Measurements from ENCODE around the gene SCN7A. TPM values are rescaled to one million over a fixed set of nuclear protein-coding genes. Genes with fewer than 3 reads are reported as not detected.
"Not testable (repeated sequence)": the region's sequence is repeated elsewhere in the genome, so short reads cannot be mapped to it uniquely, and the experiment has no call there.

SCN7A gene
- total RNA-seq, 1 experiment from 2014 or later = 0.07 TPM

DNA sequence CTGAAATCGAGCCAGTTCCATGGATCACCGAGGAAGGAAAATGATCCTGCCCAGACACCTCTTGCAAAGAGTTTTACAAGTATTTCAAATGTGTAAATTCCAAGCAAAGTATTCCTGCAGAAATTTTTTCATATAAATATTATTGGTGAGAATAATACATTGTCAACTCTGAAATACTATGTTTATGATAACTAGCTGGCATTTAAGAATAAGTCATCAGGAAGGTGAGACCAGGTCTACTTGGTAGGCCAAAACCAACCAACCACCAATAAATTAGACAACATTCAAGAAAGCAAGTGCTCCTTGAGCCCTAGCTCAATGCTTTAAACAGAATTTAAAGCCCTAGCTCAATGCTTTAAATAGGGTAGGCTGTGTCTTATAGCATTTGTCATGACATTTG lies 21.7 kb downstream of the SCN7A start:
- no peak overlapping the region for H3K4me3 ChIP-seq (ENCODE audit: insufficient read depth, low read depth, low read length)
- H3K27me3 ChIP-seq (ENCODE audit: control insufficient read depth, insufficient read depth, low read length) = no peaks in the 10 kb centered on the region
- DNase-seq = no peak
- no peaks in the 10 kb centered on the region for H3K36me3 ChIP-seq (replicated peaks; ENCODE audit: control insufficient read depth, insufficient read depth, low read length)

DNA sequence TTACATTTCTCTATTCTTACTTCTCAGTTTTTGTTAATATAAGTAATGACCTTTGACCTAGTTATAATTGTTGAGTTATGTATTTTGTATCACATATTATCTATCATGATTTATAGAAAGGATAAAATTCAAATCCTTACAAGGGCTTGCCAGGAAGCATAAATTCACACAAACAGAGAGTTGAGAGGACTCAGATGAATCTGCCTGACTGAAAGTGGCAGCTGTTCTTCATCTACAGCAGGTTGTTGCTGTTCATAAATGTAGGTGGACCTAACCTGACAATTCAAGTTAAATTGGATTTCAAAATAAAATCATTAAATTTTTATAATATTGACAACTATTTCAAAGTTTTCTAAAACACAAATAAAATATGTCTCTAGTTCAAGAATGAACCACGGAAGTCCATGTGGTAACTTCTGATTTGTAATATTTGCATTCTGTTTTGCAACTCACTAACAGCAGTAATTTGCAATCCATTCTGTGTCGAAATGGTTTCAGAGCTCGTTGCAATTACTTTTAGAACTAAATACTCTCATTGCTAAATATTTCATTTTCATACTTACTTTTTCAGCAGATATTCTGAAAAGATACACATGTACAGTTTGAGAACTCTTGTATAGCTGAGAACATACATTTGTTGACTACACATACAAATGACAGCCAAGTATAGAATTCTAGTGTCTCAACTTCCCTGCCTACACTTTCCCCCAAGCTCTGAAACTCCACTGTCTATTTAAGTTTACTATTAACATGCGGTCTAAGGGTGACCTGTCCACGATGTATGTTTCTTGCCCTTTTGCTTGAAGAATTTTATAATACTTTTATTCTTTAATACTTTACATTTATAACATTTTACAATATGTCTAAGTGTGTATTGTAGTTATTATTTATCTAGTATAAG lies 25.7 kb downstream of the SCN7A start:
- no peak overlapping the region for H3K4me3 ChIP-seq (ENCODE audit: insufficient read depth, low read depth, low read length)
- no peaks in the 10 kb centered on the region for H3K36me3 ChIP-seq (replicated peaks; ENCODE audit: control insufficient read depth, insufficient read depth, low read length)
- no peaks in the 10 kb centered on the region for H3K27me3 ChIP-seq (ENCODE audit: control insufficient read depth, insufficient read depth, low read length)
- DNase-seq = no peak

DNA sequence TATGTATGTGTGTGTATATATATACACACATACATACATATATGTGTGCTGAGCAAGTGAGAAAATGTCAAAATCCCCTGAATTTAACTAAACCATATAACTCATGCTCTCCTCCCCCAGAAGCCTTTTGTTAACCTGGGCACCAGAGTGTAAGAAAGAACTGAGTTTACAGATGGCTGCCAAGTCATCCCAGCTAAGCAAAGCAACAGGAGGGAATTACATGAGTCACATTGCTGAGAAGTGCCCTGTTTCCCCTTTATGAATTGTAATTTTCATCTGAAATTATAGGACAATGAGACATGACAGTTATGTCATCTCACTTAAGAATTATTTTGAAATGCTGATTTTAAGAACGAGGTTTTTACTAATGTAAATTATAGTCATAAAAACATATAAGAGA lies 29.9 kb downstream of the SCN7A start:
- Histone ChIP-seq H3K36me3 (replicated peaks; ENCODE audit: control insufficient read depth, insufficient read depth, low read length) (no peaks in the 10 kb centered on the region), H3K4me3 (ENCODE audit: insufficient read depth, low read depth, low read length) (no peak overlapping the region), H3K27me3 (ENCODE audit: control insufficient read depth, insufficient read depth, low read length) (no peaks in the 10 kb centered on the region)
- no peak for DNase-seq

DNA sequence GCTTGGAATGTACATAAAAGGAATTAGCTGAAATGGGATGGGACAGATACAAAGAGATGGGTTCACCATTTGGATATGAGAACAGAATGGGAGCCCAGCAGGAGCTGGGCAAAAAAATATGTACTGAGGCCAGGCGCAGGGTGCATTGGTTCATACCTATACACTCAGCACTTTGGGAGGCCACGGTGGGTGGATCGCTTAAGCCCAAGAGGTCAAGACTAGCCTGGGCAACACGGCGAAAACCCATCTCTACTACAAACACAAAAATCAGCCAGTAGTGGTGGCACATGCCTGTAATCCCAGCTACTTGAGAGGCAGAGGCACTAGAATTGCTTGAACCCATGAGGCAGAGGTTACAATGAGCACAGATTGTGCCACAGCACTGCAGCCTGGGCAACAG lies 30.4 kb downstream of the SCN7A start:
- no peaks in the 10 kb centered on the region for H3K27me3 ChIP-seq (ENCODE audit: control insufficient read depth, insufficient read depth, low read length)
- no peak overlapping the region for H3K4me3 ChIP-seq (ENCODE audit: insufficient read depth, low read depth, low read length)
- DNase-seq = no peak
- no peaks in the 10 kb centered on the region for H3K36me3 ChIP-seq (replicated peaks; ENCODE audit: control insufficient read depth, insufficient read depth, low read length)

DNA sequence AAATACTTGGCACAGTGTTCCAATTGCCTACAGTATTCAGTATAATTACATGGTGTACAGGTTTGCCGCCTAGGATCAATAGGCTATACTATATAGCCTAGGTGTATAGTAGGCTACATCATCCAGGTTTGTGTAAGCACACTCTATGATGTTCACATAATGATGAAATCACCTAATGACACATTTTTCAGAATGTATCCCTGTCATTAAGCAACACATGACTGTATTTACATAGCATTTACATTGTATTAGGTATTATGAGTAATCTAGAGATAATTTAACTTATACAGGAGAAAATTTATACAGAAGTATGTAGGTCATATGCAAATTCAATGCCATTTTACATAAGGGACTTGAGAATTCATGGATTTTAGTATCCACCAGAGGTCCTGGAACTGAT lies 35.4 kb downstream of the SCN7A start:
- no peak for DNase-seq
- no peaks in the 10 kb centered on the region for H3K36me3 ChIP-seq (replicated peaks; ENCODE audit: control insufficient read depth, insufficient read depth, low read length)
- H3K27me3 ChIP-seq (ENCODE audit: control insufficient read depth, insufficient read depth, low read length) = no peaks in the 10 kb centered on the region
- H3K4me3 ChIP-seq (ENCODE audit: insufficient read depth, low read depth, low read length) = no peak overlapping the region

DNA sequence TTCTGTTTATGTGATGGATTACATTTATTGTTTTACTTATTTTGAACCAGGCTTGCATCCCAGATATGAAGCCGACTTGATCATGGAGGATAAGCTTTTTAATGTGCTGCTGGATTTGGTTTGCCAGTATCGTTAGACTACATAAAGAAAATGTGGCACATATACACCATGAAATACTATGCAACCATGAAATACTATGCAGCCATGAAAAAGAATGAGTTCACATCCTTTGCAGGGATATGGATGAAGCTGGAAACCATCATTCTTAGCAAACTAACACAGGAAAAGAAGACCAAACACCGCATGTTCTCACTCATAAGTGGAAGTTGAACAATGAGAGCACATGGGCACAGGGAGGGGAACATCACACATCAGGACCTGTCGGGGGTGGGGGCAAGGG lies 38.2 kb downstream of the SCN7A start:
- not testable (repeated sequence) for H3K4me3 ChIP-seq (ENCODE audit: insufficient read depth, low read depth, low read length); DNase-seq; H3K36me3 ChIP-seq (replicated peaks; ENCODE audit: control insufficient read depth, insufficient read depth, low read length); H3K27me3 ChIP-seq (ENCODE audit: control insufficient read depth, insufficient read depth, low read length)

DNA sequence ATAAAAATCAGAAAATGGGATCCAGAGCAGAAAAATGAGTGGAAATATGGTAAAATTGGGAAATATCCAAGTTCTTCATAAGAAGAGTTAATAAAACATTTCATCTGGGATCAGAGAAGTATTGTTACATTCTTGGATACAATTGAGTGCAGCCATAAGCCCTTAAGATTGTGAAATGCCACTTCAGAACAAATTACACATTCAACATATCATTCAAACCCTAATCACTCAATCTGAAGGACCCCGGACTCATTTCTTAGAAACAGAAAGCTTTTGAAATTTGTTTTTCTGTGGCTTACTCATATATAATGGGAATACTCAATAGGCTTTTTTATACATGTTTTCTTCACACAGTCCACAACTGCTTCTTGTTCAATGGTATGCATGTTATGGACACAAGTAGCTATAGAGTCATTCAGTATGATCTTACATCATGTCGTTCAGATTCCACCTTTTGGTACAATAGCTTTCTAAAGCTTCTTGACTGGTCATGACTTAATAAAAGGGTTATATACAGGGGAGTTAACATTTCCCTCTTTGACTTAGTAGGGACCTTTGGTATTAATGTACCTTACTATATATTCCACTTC lies 39.9 kb downstream of the SCN7A start:
- DNase-seq = no peak

DNA sequence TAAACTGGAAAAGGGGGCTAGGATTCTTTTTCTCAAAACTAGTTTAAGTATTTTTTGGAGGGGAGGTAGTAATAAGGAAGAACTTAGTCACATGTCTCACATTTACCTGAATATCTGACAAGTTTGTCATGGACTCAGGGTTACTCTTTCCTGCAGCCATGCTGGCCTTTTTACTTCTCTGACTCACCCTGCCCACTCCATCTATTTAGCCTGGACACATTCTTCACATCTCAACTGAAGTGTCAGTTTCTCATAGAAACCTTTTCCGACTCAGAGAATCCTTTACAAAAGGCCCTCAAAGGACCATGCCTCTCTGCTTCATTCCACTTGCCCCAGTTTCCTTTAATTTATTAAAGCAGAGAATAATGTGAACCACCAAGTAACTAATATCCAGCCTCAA lies 42.6 kb downstream of the SCN7A start:
- no peak for DNase-seq
- no peak overlapping the region for H3K4me3 ChIP-seq (ENCODE audit: insufficient read depth, low read depth, low read length)
- no peaks in the 10 kb centered on the region for H3K36me3 ChIP-seq (replicated peaks; ENCODE audit: control insufficient read depth, insufficient read depth, low read length)
- no peaks in the 10 kb centered on the region for H3K27me3 ChIP-seq (ENCODE audit: control insufficient read depth, insufficient read depth, low read length)

More for the DNA sequence above, 39.9 kb downstream of the SCN7A start:
- Histone ChIP-seq H3K27me3 (ENCODE audit: control insufficient read depth, insufficient read depth, low read length) (no peaks in the 10 kb centered on the region), H3K4me3 (ENCODE audit: insufficient read depth, low read depth, low read length) (no peak overlapping the region), H3K36me3 (replicated peaks; ENCODE audit: control insufficient read depth, insufficient read depth, low read length) (no peaks in the 10 kb centered on the region)

DNA sequence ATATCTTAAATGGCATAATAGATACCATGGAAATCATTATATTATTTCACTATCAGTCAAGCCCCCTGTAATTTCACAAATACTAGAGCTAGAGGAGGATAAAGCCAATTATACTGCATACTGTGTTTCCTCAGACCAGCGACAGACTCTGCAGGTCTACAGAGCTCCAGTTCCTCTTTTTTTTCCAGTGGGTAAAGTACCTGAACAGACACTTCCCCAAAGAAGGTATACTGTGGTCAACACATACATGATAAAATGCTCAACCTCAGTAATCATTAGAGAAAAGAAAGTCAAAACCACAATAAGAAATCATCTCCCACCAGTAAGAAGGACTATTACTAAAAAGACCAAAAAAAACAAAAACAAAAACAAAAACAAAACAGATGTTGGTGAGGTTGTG lies 44.6 kb downstream of the SCN7A start:
- Histone ChIP-seq H3K4me3 (ENCODE audit: insufficient read depth, low read depth, low read length) (no peak overlapping the region), H3K27me3 (ENCODE audit: control insufficient read depth, insufficient read depth, low read length) (no peaks in the 10 kb centered on the region), H3K36me3 (replicated peaks; ENCODE audit: control insufficient read depth, insufficient read depth, low read length) (no peaks in the 10 kb centered on the region)
- DNase-seq = no peak

DNA sequence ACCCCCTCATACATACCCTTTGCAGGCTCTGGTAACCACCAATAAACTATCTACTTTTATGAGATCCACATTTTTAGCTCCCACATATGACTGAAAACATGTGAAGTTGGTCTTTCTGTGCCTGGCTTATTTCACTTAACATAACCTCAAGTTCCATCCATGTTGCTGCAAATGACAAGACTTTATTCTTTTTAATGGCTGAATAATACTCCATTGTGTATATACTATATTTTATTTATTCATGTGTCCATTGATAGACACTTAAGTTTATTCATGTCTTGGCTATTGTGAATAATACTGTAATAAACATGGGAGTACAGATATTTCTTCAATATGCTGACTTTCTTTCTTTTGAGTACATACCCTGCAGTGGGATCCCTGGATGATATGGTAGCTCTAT lies 45.9 kb downstream of the SCN7A start:
- no peak for DNase-seq
- Histone ChIP-seq H3K4me3 (ENCODE audit: insufficient read depth, low read depth, low read length) (no peak overlapping the region), H3K36me3 (replicated peaks; ENCODE audit: control insufficient read depth, insufficient read depth, low read length) (no peaks in the 10 kb centered on the region), H3K27me3 (ENCODE audit: control insufficient read depth, insufficient read depth, low read length) (no peaks in the 10 kb centered on the region)

DNA sequence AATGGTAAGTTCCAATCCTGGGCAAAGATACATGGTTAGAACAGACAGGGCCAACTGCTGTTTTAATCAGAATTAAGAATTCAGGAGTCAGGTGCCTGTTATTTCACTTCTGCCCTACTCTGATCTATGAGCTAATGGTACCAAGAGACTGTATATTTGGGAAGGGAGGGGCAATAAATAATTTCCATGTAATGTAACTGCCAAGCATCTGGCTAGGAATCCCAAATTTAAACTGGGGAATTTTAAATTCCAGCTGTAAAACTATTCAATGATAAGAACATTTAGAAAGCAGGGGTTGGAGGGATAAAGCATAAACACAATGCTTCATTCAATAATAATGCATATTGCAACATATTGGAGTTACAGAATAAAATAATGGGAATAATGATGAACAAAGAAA lies 49.7 kb downstream of the SCN7A start:
- H3K36me3 ChIP-seq (replicated peaks; ENCODE audit: control insufficient read depth, insufficient read depth, low read length) = no peaks in the 10 kb centered on the region
- no peaks in the 10 kb centered on the region for H3K27me3 ChIP-seq (ENCODE audit: control insufficient read depth, insufficient read depth, low read length)
- no peak for DNase-seq
- no peak overlapping the region for H3K4me3 ChIP-seq (ENCODE audit: insufficient read depth, low read depth, low read length)

DNA sequence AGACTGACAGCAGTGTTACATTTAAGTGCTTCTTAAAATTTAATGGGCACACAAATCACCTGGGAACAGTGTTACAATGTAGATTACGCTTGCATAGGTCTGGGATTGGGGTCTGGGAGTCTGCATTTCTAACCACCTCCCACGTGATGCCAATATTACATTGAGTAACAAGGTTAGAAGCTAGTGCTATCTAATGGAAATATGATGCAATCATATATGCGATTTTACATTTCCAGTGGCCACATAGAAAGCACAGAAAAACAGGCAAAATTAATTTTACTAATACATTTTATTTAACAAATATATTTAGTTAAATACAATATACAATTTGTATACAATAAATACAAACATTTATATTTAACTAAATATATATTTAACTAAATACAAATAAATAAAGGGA lies 53.7 kb downstream of the SCN7A start:
- H3K27me3 ChIP-seq (ENCODE audit: control insufficient read depth, insufficient read depth, low read length) = no peaks in the 10 kb centered on the region
- DNase-seq = no peak
- no peak overlapping the region for H3K4me3 ChIP-seq (ENCODE audit: insufficient read depth, low read depth, low read length)
- no peaks in the 10 kb centered on the region for H3K36me3 ChIP-seq (replicated peaks; ENCODE audit: control insufficient read depth, insufficient read depth, low read length)

DNA sequence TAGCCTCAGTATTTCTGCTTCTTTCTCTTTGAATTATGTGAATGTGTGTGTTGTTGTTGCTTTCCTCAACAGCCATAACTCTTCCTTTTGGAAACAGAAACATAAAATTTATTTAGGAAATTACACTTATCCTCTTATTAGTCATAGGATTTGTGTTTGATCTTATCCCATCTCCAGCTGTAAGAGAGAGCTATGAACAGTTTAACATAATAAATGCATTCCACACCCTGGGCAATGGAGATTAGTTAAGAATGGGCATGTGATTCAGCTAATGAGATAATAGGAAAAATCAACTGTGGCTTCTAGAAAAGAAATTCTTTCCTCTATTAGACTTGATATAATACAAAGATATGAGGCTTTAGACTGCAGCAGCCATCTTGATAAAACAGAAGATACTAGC lies 55.0 kb downstream of the SCN7A start:
- no peaks in the 10 kb centered on the region for H3K27me3 ChIP-seq (ENCODE audit: control insufficient read depth, insufficient read depth, low read length)
- H3K4me3 ChIP-seq (ENCODE audit: insufficient read depth, low read depth, low read length) = no peak overlapping the region
- no peak for DNase-seq
- H3K36me3 ChIP-seq (replicated peaks; ENCODE audit: control insufficient read depth, insufficient read depth, low read length) = no peaks in the 10 kb centered on the region

DNA sequence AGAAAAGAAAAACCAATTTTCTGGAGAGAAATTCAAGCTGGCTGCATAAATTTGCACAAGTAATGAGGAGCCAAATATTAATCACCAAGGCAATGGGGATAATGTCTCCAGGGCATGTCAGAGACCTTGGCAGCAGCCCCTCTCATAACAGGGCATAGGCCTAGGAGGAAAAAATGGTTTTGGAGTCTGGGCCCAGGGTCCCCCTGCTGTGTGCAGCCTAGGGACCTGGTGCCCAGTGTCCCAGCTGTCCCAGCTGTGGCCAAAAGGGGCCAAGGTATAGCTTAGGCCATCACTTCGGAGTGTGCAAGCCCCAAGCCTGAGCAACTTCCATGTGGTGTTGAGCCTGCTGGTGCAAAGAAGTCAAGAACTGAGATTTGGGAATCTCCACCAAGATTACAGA lies 57.1 kb downstream of the SCN7A start:
- Histone ChIP-seq H3K27me3 (ENCODE audit: control insufficient read depth, insufficient read depth, low read length) (no peaks in the 10 kb centered on the region), H3K4me3 (ENCODE audit: insufficient read depth, low read depth, low read length) (no peak overlapping the region), H3K36me3 (replicated peaks; ENCODE audit: control insufficient read depth, insufficient read depth, low read length) (no peaks in the 10 kb centered on the region)
- DNase-seq = no peak

DNA sequence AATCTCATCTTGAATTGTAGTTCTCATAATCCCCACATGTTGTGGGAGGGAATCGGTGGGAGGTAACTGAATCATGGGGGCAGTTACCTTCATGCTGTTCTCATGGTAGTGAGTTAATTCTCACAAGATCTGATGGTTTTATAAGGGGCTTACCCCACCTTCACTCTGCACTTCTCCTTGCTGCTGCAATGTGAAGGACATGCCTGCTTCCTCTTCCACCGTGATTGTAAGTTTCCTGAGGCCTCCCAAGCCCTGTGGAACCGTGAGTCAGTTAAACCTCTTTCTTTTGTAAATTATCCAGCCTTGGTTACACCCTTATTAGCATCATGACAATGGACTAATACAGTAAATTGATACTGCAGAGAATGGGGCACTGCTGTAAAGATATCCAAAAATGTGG lies 57.9 kb downstream of the SCN7A start:
- H3K27me3 ChIP-seq (ENCODE audit: control insufficient read depth, insufficient read depth, low read length) = no peaks in the 10 kb centered on the region
- no peaks in the 10 kb centered on the region for H3K36me3 ChIP-seq (replicated peaks; ENCODE audit: control insufficient read depth, insufficient read depth, low read length)
- no peak for DNase-seq
- no peak overlapping the region for H3K4me3 ChIP-seq (ENCODE audit: insufficient read depth, low read depth, low read length)
